Endothelial cell of umbilical vein (primary cell): ENCODE results near the gene CDKN1A. TPM values are rescaled to one million over a fixed set of nuclear protein-coding genes. Genes with fewer than 3 reads are reported as not detected.

ENCODE experiments used
- BruUV-seq: library from RNA; stranded (reverse); fragments of 400-500 nt; replicated peaks from 2 replicates; lab custom pipeline; 2021; lab: Mats Ljungman, UMichigan
- CTCF ChIA-PET: fragments of 300-600, 350-600 bp; sonication (Branson Sonifier 250); formaldehyde crosslinking; loops from one replicate; lab custom pipeline; 2021; ENCODE audit warnings: antibody characterized with exemption, inconsistent platforms; lab: Charles Lee
- POLR2A ChIA-PET: fragments of 300-600, 350-600 bp; sonication (Branson Sonifier 250); formaldehyde crosslinking; loops from one replicate; lab custom pipeline; 2021; ENCODE audit warnings: antibody characterized with exemption, inconsistent platforms; lab: Charles Lee
- DNase-seq: peaks from one replicate; pipeline ENCODE4 v3.0.0-alpha.2; 2011; ENCODE audit warnings: low read depth, low spot score
- FAIRE-seq: peaks from 2 replicates; lab custom pipeline; 2011; peaks lifted over from hg19 to GRCh38; lab: Jason Lieb, UNC
- H2AFZ ChIP-seq: 2 replicates; pipeline ENCODE4 v1.6.0; 2012; ENCODE audit warnings: low read depth, low read length, control low read depth, inconsistent platforms
- H3K27ac ChIP-seq: 2 replicates; pipeline ENCODE4 v1.5.1; 2011; ENCODE audit warnings: low read depth, mild to moderate bottlenecking, control low read depth, low read length, moderate library complexity; ENCODE audit not compliant: insufficient read depth
- H3K27me3 ChIP-seq, 2 experiments: 2 replicates each; pipeline versions ENCODE4 v1.6.0 to v1.6.1; 2011; ENCODE audit warnings: low read length in 2 of 2, mixed read lengths in 1 of 2; ENCODE audit not compliant: control insufficient read depth in 2 of 2, insufficient read depth in 2 of 2
- H3K36me3 ChIP-seq, 2 experiments: 2 replicates in 1 of 2; 3 replicates in 1 of 2; pipeline ENCODE4 v1.5.1; 2011; ENCODE audit warnings: low read length in 2 of 2, mild to moderate bottlenecking in 1 of 2, moderate library complexity in 1 of 2; ENCODE audit not compliant: control insufficient read depth in 2 of 2, insufficient read depth in 2 of 2; ENCODE audit errors: extremely low read depth in 1 of 2
- H3K4me1 ChIP-seq: 3 replicates; pipeline ENCODE4 v1.5.1; 2011; ENCODE audit warnings: mild to moderate bottlenecking, low read length; ENCODE audit not compliant: control insufficient read depth, insufficient read depth; ENCODE audit errors: extremely low read depth
- H3K4me2 ChIP-seq: 2 replicates; pipeline ENCODE4 v1.6.1; 2011; ENCODE audit warnings: low read length, control low read depth, mixed read lengths; ENCODE audit not compliant: insufficient read depth
- H3K4me3 ChIP-seq, 3 experiments: fragments of 200-600 bp in 1 of 3; sonication (generic), shearing (Covaris generic) in 1 of 3; replicated peaks in 1 of 3; 2 replicates each; pipeline ENCODE4 v1.5.1; 2011 to 2016; ENCODE audit warnings: control low read depth in 3 of 3, low read length in 3 of 3, mild to moderate bottlenecking in 2 of 3, inconsistent platforms in 1 of 3, low read depth in 1 of 3, moderate library complexity in 1 of 3; ENCODE audit not compliant: insufficient read depth in 1 of 3
- H3K79me2 ChIP-seq: 2 replicates; pipeline ENCODE4 v1.6.0; 2012; ENCODE audit warnings: low read length, inconsistent platforms; ENCODE audit not compliant: control insufficient read depth, insufficient read depth
- H3K9ac ChIP-seq: replicated peaks from 2 replicates; pipeline ENCODE3; 2011; ENCODE audit warnings: low read length, control low read depth; ENCODE audit not compliant: insufficient read depth; ENCODE audit errors: extremely low read depth
- H3K9me1 ChIP-seq: replicated peaks from 3 replicates; pipeline ENCODE4 v1.6.0; 2011; ENCODE audit warnings: mild to moderate bottlenecking, low read length; ENCODE audit not compliant: control insufficient read depth, insufficient read depth; ENCODE audit errors: extremely low read depth
- H3K9me3 ChIP-seq: replicated peaks from 2 replicates; pipeline ENCODE4 v1.5.1; 2012; ENCODE audit warnings: low read length, inconsistent platforms; ENCODE audit not compliant: control insufficient read depth, insufficient read depth
- H4K20me1 ChIP-seq: replicated peaks from 2 replicates; pipeline ENCODE3; 2011; ENCODE audit warnings: mild to moderate bottlenecking, low read length; ENCODE audit not compliant: control insufficient read depth, insufficient read depth; ENCODE audit errors: extremely low read depth
- EZH2 ChIP-seq: IDR thresholded peaks from 2 replicates; pipeline ENCODE4 v1.6.1; 2012; ENCODE audit warnings: borderline replicate concordance, low read depth, mild to moderate bottlenecking, moderate library complexity, low read length, inconsistent platforms; ENCODE audit not compliant: severe bottlenecking
- FOS ChIP-seq: IDR thresholded peaks from 2 replicates; pipeline ENCODE4 v1.6.1; 2011; ENCODE audit warnings: mild to moderate bottlenecking, low read length, moderate library complexity, borderline replicate concordance; ENCODE audit not compliant: insufficient read depth
- GATA2 ChIP-seq: IDR thresholded peaks from 2 replicates; pipeline ENCODE4 v1.7.0; 2011; ENCODE audit warnings: low read depth, mild to moderate bottlenecking, moderate library complexity, mixed read lengths, low read length; ENCODE audit not compliant: insufficient read length, insufficient read depth
- JUN ChIP-seq: IDR thresholded peaks from 2 replicates; pipeline ENCODE4 v1.6.1; 2011; ENCODE audit warnings: borderline replicate concordance, low read depth; ENCODE audit not compliant: insufficient read length, insufficient read depth
- MYC ChIP-seq: IDR thresholded peaks from one replicate; pipeline ENCODE4 v1.6.1; 2011; ENCODE audit warnings: mild to moderate bottlenecking, low read depth, low read length
- POLR2A ChIP-seq: IDR thresholded peaks from 2 replicates; pipeline ENCODE4 v1.6.1; 2012; ENCODE audit warnings: low read depth, mild to moderate bottlenecking, control low read depth, low read length
- POLR2AphosphoS5 ChIP-seq: IDR thresholded peaks from 2 replicates; pipeline ENCODE4 v1.6.1; 2012; ENCODE audit warnings: low read depth, mild to moderate bottlenecking, control low read depth, low read length, moderate library complexity; ENCODE audit not compliant: insufficient read depth
- dilution Hi-C: fragments of 300-500 bp; cut with MboI; formaldehyde crosslinking; loops from one replicate; pipeline ENCODE4 v1.15.0; 2019; ENCODE audit warnings: low sequenced_read_pairs; ENCODE audit not compliant: extremely low pct_ligation_motif_present
- intact Hi-C: fragments of 100-400 bp; cut with micrococcal nuclease; formaldehyde crosslinking; loops from one replicate; pipeline ENCODE4 v1.10.0; 2022
- polyA plus RNA-seq, 4 experiments: library from polyadenylated mRNA; depleted of rRNA in 3 of 4; stranded (reverse) in 3 of 4; unstranded in 1 of 4; fragments of >200 nt; gene quantifications; 2 replicates each; pipeline versions ENCODE4 v1.2.1 to v1.2.3, GENCODE V29; 2011 to 2012; ENCODE audit warnings: missing spikeins in 1 of 4
- total RNA-seq: library from RNA; stranded (reverse); gene quantifications from 2 replicates; pipeline ENCODE4 v1.2.3, GENCODE V29; 2021
- TF ChIP-seq, protein P1 (sequence below), 2 donors: IDR thresholded peaks; 1 replicate in 1 of 2; 2 replicates in 1 of 2; pipeline ENCODE4 v1.5.1; 2011; ENCODE audit warnings: low read length in 2 of 2, mild to moderate bottlenecking in 2 of 2, moderate library complexity in 2 of 2, control low read depth in 1 of 2, inconsistent platforms in 1 of 2, low read depth in 1 of 2; ENCODE audit not compliant: insufficient read depth in 1 of 2; ENCODE audit errors: extremely low read depth in 1 of 2

CDKN1A gene
- total and polyA plus RNA-seq, 2 donors (not counting 3 experiments of a cell fraction or from before 2014, with no cell fraction given) = 170 to 238 TPM

DNA sequence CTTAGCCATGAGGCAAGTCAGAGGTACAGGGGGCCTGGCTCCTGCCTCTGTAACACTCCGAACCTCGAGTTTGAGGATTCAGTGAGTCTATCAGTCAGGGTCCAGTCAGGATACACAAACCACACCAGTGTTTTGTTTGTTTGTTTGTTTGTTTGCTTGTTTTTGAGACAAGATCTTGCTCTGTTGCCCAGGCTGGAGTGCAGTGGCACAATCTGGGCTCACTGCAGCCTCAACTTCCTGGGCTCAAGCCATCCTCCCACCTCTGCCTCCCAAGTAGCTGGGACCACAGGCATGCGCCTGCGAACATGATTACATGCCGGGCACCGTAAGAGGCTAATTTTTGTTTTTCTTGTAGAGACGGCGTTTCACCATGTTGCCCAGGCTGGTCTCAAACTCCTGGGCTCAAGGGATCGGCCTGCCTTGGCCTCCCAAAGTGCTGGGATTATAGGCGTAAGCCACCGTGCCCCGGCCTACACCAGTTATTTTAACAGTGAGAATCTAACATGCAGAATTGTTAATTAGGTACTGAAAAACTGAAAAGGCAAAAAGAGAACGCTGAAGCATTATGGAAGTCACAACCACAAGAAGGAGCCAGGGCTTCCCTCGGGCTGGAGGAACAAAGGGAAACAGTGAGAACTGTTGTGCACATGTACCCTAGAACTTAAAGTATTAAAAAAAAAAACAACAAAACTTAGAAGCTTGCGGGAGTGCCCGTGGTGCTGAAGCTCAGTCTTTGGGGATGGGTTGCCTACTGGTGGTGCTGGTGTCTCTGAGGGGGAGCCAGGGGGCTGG lies 44.0 kb upstream of the CDKN1A start:
- DNase-seq (no peak), FAIRE-seq (no peak)
- ChIA-PET CTCF (interaction anchor here (0.9 to 3.2 kb wide), 6 partner anchors 9 to 125 kb away, joined by 3 to 11 read pairs (median 4); no protein-coding TSS in a partner anchor), POLR2A (interaction anchor here (0.6 to 1.0 kb wide), 2 partner anchors 44 to 120 kb away, joined by 4 to 7 read pairs; partner anchors contain the start of gene CDKN1A)
- H3K9me1 ChIP-seq = no peaks in the 10 kb centered on the region
- no TSS peak for BruUV-seq
- dilution Hi-C loops (no loop called here), intact Hi-C loops (no loop called here)
- TF ChIP-seq POLR2A = no peak
- TF ChIP-seq POLR2AphosphoS5 = no peak
- TF ChIP-seq MYC = no peak
- H3K27ac ChIP-seq = no peak overlapping the region
- peak overlapping the region; percentile 55 for H2AFZ ChIP-seq
- H3K9me3 ChIP-seq = no peaks in the 10 kb centered on the region
- H3K4me1 ChIP-seq = peaks cover 6% of the 10 kb centered on the region
- no peak overlapping the region for H3K9ac ChIP-seq
- no peaks in the 10 kb centered on the region for H3K27me3 ChIP-seq
- H4K20me1 ChIP-seq = no peaks in the 10 kb centered on the region
- no peaks in the 10 kb centered on the region for H3K79me2 ChIP-seq
- no peak overlapping the region for H3K4me2 ChIP-seq
- no peak overlapping the region for H3K4me3 ChIP-seq
- H3K36me3 ChIP-seq = no peaks in the 10 kb centered on the region

DNA sequence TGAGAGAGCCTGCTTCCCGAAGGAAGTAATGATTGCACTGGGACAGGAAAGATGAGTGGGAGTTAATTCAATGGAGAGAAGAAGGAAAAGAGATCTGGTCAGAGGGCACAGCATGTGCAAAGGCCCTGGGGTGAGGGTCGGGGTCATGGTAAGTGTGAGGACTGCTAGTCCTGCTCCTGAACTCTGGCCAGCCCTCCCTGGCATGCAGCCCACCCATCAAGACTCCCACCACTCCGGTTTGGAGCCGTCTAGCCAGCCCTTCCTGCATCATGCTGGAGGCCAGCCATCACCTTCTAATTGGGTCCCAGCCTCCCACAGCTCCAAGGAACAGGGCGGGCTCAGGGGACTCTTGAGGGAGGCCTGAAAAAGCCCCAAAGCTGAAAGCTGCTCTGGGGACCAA lies 42.2 kb upstream of the CDKN1A start:
- no peak overlapping the region for H3K4me2 ChIP-seq
- no peaks in the 10 kb centered on the region for H3K27me3 ChIP-seq
- CTCF ChIA-PET = interaction anchor here (3.2 kb wide), 1 partner anchor 11 kb away, joined by 11 read pairs; no protein-coding TSS in a partner anchor
- dilution Hi-C loops (no loop called here), intact Hi-C loops (no loop called here)
- H3K4me1 ChIP-seq = peaks cover 6% of the 10 kb centered on the region
- H3K9me3 ChIP-seq = no peaks in the 10 kb centered on the region
- POLR2A ChIA-PET = no interaction called here
- H3K79me2 ChIP-seq = no peaks in the 10 kb centered on the region
- TF ChIP-seq POLR2AphosphoS5 (no peak), GATA2 (no peak), JUN (no peak), FOS (no peak), EZH2 (no peak)
- TF ChIP-seq, protein P1, sequence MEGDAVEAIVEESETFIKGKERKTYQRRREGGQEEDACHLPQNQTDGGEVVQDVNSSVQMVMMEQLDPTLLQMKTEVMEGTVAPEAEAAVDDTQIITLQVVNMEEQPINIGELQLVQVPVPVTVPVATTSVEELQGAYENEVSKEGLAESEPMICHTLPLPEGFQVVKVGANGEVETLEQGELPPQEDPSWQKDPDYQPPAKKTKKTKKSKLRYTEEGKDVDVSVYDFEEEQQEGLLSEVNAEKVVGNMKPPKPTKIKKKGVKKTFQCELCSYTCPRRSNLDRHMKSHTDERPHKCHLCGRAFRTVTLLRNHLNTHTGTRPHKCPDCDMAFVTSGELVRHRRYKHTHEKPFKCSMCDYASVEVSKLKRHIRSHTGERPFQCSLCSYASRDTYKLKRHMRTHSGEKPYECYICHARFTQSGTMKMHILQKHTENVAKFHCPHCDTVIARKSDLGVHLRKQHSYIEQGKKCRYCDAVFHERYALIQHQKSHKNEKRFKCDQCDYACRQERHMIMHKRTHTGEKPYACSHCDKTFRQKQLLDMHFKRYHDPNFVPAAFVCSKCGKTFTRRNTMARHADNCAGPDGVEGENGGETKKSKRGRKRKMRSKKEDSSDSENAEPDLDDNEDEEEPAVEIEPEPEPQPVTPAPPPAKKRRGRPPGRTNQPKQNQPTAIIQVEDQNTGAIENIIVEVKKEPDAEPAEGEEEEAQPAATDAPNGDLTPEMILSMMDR (IDR thresholded peaks at IDR 0.05; ENCODE audit: extremely low read depth in 1 of 2, insufficient read depth in 1 of 2, low read depth in 1 of 2, low read length in 2 of 2) = no peak
- H2AFZ ChIP-seq = no peak overlapping the region
- BruUV-seq = no TSS peak
- FAIRE-seq (no peak), DNase-seq (no peak)
- no peak overlapping the region for H3K9ac ChIP-seq
- no peak overlapping the region for H3K4me3 ChIP-seq
- no peaks in the 10 kb centered on the region for H4K20me1 ChIP-seq
- H3K27ac ChIP-seq = no peak overlapping the region
- H3K36me3 ChIP-seq = no peaks in the 10 kb centered on the region
- no peaks in the 10 kb centered on the region for H3K9me1 ChIP-seq
